ENCODE data around the gene PPFIA3. TPM values are rescaled to one million over a fixed set of nuclear protein-coding genes. Genes with fewer than 3 reads are reported as not detected.
A peak's percentile ranks its signal among the peaks of the same experiment; 100 is the strongest.

Gene PPFIA3
- total and polyA plus RNA-seq, 2 donors (not counting 1 experiment from before 2014, with no cell fraction given): 2.1 to 3.4 TPM

- H3K27ac Mint-ChIP-seq: no peak overlapping the region
- Histone ChIP-seq H4K20me1 (ENCODE audit: control insufficient read depth, insufficient read depth, low read length, poor library complexity, severe bottlenecking) (no peaks in the 10 kb centered on the region), H3K27ac (ENCODE audit: low read length in 2 of 2) (no peak overlapping the region), H3K9ac (ENCODE audit: low read length) (peak overlapping the region; percentile 78), H3K4me3 (ENCODE audit: control extremely low read depth in 1 of 5, extremely low read depth in 1 of 5, insufficient read depth in 1 of 5, low read depth in 2 of 5, low read length in 4 of 5) (peak overlapping the region in 4 of 5 experiments; percentile 57 to 76 (median 61)), H3K79me2 (ENCODE audit: control insufficient read depth, insufficient read depth, low read length) (no peaks in the 10 kb centered on the region), H3K4me2 (replicated peaks; ENCODE audit: low read depth, low read length, poor library complexity, severe bottlenecking) (peak overlapping the region; percentile 97), H3K36me3 (replicated peaks in 1 of 2; ENCODE audit: control extremely low read depth in 1 of 2, control insufficient read depth in 1 of 2, extremely low read depth in 1 of 2, insufficient read depth in 2 of 2, low read length in 1 of 2) (no peaks in the 10 kb centered on the region), H3K4me1 (ENCODE audit: control insufficient read depth in 2 of 2, insufficient read depth in 2 of 2, low read length in 2 of 2) (peaks cover 44 to 48% of the 10 kb centered on the region in 2 donors), H3K27me3 (replicated peaks in 1 of 4; ENCODE audit: control extremely low read depth in 1 of 4, control insufficient read depth in 3 of 4, insufficient read depth in 4 of 4, low read length in 3 of 4) (peaks cover 0 to 81% (median 38%) of the 10 kb centered on the region in 4 experiments), H3K9me3 (ENCODE audit: control extremely low read depth in 1 of 3, control insufficient read depth in 2 of 3, insufficient read depth in 1 of 3, low read length in 2 of 3) (peaks cover 0 to 57% (median 7%) of the 10 kb centered on the region in 3 donors), H2AFZ (ENCODE audit: insufficient read depth, low read depth, low read length, poor library complexity, severe bottlenecking) (peak overlapping the region; percentile 19)
- WGBS (ENCODE audit: insufficient coverage): 8% methylated on average over 45 of the region's 49 CpGs
- DNase-seq (peak; percentile 82), ATAC-seq (ENCODE audit: low read depth) (peak; percentile 53)
- H3K4me1 Mint-ChIP-seq: peaks cover 42% of the 10 kb centered on the region
- POLR2A ChIA-PET: interaction anchor here (0.6 kb wide), 1 partner anchor 22 kb away, joined by 7 read pairs; no protein-coding TSS in a partner anchor
- H3K9me3 Mint-ChIP-seq (ENCODE audit: insufficient read depth): no peaks in the 10 kb centered on the region
- CTCF ChIA-PET: interaction anchor here (0.6 to 1.8 kb wide), 6 partner anchors 34 to 234 kb away, joined by 3 to 10 read pairs (median 4); partner anchors contain the start of genes GYS1, LIN7B and RUVBL2
- TF ChIP-seq, protein P1, sequence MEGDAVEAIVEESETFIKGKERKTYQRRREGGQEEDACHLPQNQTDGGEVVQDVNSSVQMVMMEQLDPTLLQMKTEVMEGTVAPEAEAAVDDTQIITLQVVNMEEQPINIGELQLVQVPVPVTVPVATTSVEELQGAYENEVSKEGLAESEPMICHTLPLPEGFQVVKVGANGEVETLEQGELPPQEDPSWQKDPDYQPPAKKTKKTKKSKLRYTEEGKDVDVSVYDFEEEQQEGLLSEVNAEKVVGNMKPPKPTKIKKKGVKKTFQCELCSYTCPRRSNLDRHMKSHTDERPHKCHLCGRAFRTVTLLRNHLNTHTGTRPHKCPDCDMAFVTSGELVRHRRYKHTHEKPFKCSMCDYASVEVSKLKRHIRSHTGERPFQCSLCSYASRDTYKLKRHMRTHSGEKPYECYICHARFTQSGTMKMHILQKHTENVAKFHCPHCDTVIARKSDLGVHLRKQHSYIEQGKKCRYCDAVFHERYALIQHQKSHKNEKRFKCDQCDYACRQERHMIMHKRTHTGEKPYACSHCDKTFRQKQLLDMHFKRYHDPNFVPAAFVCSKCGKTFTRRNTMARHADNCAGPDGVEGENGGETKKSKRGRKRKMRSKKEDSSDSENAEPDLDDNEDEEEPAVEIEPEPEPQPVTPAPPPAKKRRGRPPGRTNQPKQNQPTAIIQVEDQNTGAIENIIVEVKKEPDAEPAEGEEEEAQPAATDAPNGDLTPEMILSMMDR (IDR thresholded peaks at IDR 0.05): no peak
- no peak for TF ChIP-seq EZH2 (IDR thresholded peaks at IDR 0.05; ENCODE audit: borderline replicate concordance, insufficient read depth, low read depth, low read length, poor library complexity, severe bottlenecking)
- peak overlapping the region; percentile 89 for H3K4me3 Mint-ChIP-seq
- peaks cover 57% of the 10 kb centered on the region for H3K27me3 Mint-ChIP-seq
- intact Hi-C loops (cut with micrococcal nuclease): loop anchor here (5.0 to 10.0 kb wide), 2 partner anchors 37 to 56 kb away; partner anchors contain the start of gene LIN7B
Measured at GRCh38 chr19:49148784-49149651, 29.7 kb downstream of the PPFIA3 start.
